SU-DHL-6 (cell line): ENCODE measurements around the gene AIP.

Experiments used
- CTCF ChIP-seq: fragments of 200-600 bp; sonication (generic); IDR thresholded peaks from one replicate; pipeline ENCODE4 v1.5.1; 2017; ENCODE audit warnings: antibody characterized with exemption, mild to moderate bottlenecking, low read length, moderate library complexity; ENCODE audit not compliant: insufficient read depth, poor library complexity, severe bottlenecking
- EZH2phosphoT487 ChIP-seq: fragments of 200-600 bp; sonication (generic), shearing (Covaris generic); conservative IDR thresholded peaks from 2 replicates; pipeline ENCODE4 v1.6.1; 2018; ENCODE audit warnings: mild to moderate bottlenecking, antibody characterized with exemption, low read length, moderate library complexity, mixed read lengths

- peak; percentile 48 for TF ChIP-seq CTCF
- TF ChIP-seq EZH2phosphoT487: no peak
These were observed 13.9 kb upstream of the AIP start, which contains the start of gene TMEM134 for GRCh38 chr11:67468759-67469507.
